IPS DF 4.7 (cell line): ENCODE measurements around the gene SSBP2.
"Not testable (repeated sequence)": the region's sequence is repeated elsewhere in the genome, so short reads cannot be mapped to it uniquely, and the experiment has no call there.

Source experiments
- DNase-seq: peaks from one replicate; pipeline ENCODE4 v3.0.0-alpha.2; 2013; ENCODE audit warnings: low spot score; ENCODE audit errors: extremely low read depth

The SSBP2 gene

DNA sequence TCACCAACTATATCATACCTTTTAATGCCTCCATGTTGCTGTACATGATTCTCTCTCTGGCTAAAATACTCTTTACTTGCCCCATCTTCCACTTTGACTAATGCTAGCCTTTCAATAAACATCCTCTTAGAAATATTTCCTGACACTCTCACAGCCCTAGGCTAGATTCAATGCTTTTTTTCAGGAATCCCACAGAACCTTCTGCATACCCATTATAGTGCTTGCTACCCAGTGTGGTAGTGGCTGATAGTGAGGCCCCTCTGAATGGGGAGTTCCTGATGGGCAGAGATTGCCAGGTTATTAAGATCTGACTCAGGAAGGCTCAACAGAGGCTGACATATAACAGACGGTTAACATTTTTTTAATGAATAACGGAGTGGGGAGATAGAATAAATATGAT, 11.6 kb downstream of the SSBP2 start:
- no peak for DNase-seq

DNA sequence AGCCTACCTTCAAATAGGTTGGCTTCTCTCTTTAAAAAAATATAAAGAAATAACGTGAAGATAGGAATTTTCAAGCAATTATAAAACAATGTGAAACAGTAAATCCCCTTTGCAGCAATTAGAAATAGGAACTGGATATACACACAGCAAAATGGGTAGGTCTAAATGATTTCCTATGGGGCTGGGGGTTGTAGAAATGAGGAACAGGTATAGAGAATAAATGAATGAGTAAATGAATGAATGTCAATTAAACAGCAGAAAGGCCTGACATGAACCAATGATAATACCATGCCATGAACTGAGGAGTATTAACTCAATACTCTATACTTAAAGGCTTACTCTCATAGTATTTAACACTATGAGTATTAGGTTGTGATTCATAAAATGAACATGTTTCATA, 21.6 kb downstream of the SSBP2 start:
- no peak for DNase-seq

DNA sequence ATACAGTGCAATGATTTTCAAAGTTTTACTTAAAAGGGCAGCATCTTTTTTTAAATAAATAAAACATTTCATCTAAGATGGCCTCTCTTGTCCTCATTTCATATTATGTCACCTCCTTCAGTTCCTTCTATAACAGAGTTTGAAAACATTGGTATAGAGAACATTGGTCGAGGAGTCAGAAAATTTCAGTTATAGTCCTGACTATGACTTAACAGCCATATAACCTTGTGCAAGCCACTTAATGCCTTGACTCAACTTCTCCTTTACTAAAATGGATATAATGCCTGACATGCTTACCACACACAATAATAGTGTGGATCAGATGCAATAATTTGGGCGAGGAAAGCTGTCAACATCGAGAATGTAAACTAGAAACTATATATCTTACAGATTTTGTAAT, 22.6 kb downstream of the SSBP2 start:
- DNase-seq: no peak

DNA sequence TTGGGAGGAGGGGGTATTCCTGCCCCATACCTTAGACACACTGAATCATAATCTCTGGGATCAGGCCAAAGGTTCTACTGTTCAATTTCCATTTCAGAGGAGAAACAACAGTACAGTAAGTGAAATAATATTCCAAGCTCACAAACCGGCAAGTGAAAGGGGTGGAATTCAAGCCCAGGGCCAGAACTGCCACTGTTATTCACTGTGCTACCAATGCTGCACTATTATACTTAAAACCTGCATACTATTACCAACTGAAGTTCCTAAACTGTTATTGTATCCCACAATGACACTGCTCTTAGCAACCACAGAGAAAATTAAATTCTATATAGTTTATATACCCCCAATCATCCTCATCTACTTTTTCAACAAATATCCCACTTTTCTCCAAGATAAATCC, 24.6 kb downstream of the SSBP2 start:
- no peak for DNase-seq

DNA sequence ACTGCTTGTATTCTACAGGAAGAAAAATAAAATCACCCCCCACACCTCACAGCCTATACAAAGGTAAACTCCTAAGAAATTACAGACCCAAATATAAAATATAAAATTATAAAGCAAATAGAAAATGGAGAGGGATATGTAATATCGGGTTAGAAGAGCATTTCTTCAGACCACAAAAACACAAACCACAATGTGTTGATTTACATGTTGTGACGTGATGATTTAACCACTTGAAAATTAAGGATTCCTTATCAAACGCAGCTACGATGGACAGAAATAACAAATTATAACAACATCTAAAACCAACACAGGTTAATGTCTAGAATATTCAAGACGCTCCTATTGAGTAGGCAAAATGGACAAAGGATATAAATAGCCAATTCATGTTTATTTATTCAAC, 26.3 kb downstream of the SSBP2 start:
- DNase-seq: no peak

DNA sequence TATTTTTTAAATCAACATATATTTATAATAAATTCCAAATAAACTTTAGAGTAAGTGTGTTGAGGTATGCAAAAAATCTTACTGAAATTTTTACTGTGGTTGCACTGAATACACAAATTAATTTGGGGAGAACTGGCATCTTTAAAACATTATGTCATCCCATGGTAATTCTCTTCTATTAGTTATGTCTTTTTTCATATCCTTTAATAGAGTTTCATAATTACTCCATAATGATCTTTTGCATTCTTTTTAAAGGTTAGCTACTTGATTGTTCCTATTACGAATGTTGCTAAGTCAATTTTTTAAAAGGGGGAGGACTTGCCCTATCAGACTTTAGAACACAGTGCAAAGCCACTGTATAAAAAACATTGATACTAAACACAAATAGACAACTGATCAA, 26.8 kb downstream of the SSBP2 start:
- no peak for DNase-seq

DNA sequence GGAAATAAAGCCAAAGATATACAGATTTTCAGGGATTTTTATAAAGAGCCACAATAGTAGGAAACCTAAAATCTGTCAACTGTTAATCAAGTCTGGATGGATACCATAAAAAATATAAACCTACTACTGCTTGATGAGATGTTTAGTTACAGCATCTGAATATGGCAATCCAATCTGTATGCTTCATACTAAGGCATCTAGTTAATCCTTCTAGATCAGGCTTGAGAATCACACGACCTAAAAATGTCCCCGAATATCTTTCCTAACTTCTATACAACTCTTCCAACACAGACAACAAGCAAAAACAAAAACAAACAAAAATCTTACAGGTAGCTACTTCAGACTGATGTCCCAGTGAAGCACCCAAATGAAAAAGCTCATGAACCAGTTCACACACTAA, 29.8 kb downstream of the SSBP2 start:
- DNase-seq: no peak

DNA sequence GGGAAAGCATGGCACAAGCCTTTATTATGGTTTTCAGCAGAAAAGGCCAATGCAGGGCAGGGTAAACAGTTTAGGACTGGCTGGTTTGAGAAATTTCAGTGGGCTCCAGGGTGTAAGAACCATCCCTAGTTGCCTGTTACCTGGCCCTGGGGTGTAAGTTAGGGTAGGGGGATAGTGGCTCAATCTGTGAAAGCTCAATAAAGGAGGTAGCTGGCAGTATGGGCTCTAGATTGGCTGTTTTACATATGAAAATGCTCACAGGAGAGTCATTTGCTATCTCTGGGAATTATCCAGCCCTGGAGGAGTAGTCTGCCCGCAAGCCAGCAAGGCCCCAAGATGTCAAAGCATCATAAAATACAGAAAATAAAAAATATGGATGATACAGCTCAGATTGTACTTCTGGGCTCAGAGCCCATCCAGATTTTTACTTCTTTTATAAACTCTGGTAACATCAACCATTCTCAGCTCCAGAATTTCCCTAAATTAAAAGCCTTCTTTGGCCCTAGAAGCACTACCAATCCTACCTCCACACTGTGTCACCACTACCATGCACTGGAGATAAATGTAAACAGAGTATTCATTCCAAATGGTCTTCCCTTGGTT, 31.1 kb downstream of the SSBP2 start:
- no peak for DNase-seq

DNA sequence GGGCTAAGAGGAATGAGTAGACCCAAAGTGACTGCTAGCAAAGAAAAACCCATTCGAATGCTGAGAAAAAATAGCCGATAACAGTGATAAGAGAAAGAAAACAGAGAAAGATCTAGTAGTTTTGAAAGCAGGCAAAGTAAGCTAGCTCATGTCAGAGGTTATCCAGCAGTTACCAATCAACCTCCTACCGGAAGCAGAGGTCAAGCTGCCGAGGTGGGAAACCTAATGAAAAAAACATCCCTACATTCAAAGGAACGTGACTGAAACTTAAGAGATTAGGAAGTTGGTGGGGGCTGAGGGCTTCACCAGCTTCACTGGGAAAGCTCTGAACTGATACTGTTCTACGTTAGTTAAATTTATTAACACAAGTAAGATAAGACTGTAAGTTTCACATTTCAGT, 32.6 kb downstream of the SSBP2 start:
- no peak for DNase-seq

DNA sequence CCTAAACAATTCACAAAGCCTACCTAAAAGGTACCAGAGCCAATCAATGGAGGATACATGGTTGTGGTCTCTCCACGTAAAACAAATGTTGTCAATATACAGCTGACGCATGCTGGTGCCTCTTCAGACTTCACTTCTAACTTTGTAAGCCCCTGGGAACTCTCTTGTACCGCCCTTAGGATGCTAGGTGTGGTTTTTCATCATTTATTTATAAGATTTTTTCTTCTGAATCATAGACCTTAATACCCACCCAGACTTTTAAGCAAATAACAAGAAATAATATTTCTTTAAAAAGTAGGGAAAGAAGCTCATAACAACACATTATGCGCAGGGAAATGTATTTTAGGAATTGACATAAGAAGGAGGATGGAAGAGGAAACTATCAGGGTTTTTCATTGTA, 33.0 kb downstream of the SSBP2 start:
- DNase-seq: no peak

DNA sequence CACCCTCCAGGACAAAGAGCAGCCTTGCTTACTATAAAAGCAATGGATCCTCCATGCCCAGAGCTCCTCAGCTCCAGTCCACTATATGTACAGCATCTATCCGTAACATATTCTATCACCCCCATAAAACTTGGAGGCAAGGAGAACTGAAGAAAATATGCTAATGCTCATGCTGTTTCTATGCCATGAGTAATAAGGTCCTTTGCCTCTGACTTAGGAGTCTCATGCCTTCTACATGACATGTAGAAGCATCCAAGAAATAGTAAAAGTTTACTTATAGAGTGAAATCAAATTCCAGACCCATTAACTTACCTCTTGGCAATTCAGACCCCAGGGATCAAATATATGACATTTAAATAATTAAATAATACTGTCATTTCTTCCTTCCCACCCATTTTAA, 33.7 kb downstream of the SSBP2 start:
- no peak for DNase-seq

DNA sequence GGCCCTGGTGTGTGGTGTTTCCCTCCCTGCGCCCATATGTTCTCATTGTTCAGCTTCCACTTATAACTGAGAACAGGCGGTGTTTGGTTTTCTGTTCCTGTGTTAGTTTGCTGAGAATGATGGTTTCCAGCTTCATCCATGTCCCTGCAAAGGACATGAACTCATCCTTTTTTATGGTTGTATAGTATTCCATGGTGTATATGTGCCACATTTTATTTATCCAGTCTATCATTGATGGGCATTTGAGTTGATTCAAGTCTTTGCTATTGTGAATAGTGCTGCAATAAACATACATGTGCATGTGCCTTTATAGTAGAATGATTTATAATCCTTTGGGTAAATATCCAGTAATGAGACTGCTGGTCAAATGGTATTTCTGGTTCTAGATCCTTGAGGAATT, 36.8 kb downstream of the SSBP2 start:
- DNase-seq: not testable (repeated sequence)

DNA sequence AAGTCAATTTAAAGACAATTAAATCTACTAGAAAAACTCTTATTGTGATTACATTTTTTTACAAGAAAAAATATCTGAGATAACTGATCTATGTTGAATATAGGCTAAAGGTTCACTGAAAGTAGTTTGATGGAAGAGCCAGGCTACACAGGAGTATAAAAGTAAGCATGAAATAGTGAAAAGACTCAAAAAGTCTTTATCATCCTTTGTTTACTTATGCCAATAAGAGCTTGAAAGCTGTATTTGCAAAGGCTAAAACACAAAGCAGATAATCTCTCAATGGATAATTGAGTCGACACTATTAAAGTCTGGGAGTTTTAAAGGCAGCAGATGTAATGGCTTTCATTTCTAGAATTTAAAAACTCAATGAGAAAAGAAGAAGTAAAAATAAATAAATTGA, 42.0 kb downstream of the SSBP2 start:
- DNase-seq: no peak

DNA sequence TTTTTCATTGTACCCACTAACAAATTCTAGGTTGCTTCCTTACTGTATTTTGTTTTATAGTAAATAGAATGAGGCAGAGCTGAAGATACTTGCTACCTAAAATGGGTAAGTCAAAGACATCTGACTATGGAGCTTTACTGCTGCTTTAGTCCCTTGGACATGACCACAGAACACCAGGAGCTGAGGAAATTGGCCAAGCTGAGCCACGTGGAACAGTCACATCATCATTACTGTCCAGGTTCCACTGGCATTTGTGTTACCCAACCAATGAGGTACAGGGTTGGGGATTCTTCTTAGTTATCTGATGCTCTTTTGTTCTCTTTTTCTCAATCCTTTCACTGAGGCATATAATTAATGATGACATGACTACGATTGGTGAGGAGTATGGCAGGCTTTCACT, 47.1 kb downstream of the SSBP2 start:
- no peak for DNase-seq

DNA sequence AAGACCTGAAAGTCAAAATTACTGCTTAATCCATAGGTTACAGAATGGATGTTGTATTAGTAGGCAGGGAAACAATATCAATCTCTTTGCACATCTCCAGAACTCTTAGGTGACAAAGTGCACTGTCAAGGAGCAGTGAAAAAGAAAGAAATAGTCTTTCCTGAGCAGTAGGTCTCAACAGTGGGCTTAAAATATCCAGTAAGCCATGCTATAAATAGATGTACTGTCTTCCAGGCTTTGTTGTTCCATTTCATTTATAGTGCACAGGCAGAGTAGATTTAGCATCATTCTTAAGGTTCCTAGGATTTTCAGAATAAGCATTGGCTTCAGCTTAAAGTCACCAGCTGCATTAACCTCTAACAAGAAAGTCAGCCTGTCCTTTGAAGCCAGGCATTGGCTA, 50.7 kb downstream of the SSBP2 start:
- no peak for DNase-seq

DNA sequence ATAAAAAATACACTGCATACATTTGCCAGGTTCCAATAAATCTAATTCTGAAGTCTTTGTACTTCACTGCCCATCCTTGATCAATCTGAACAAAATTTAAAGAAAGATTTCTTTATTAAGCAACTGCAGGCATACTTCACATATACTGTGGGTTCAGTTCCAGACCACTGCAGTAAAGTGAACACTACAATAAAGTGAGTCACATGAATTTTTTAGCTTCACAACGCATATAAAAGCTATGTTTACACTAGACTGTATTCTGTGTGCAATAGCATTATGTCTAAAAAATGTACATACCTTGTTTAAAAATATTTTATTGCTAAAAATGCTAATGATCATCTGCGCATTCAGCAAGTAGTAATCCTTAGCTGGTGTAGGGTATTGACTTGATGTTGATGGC, 52.1 kb downstream of the SSBP2 start:
- no peak for DNase-seq

DNA sequence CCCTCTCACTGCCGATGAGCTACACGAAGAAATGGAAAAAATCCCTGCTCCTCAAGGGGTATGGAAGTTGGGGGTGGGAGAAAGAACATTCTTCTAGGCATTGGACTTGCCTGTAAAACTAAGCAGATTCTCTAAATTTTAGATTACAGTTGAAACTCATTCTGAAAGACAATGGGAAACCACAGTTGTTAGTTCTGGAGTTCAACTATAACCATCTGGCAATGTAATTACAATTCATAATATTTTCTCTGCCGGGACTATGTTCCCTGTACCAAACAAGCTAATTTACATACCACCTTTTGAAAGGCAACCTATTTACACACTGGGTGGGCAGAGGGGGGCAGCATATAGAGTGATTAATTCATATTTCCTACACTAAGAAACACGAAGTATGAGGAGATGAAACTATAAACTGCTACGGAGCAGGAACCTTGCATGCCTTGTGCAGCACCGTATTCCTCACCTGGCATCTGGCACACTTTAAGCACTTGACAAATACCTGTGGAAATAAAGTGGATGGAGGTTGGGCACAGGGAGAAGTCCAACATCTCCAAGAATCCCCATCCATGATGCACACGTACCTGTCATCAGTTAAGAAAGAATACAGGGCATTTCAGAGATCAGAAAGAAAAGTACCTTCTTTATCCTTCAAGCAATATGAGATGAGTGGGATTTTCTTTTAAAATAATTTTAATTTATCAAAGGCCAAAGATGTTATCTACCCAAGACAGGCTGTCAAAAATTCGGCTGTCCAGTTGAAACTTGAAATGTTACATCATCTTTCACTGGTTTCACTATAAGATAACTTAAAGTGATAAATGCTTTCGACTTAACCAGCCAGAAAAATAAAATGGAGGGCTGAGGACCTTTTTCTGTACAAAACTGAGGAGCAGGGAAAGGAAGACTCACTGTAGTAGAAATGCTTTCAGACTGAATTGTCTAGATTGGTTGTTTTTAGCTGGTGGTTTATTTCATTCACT, 54.2 kb downstream of the SSBP2 start:
- DNase-seq: no peak

DNA sequence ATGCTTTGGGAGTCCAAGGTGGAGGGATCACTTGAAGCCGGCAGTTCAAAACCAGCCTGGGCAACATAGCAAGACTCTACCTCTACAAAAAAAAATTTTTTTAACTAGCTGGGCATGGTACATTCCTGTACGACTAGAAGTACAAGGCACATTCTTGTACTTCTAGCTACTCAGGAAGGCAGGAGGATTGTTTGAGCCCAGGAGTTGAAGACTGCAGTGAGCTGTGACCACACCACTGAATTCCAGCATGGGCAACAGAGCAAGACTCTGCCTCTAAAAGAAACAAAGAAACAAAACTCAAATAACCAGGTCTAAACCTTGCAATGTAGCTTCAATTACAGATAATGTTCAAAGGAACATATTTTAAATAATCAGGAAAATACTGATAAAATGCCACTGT, 56.2 kb downstream of the SSBP2 start:
- DNase-seq: no peak

DNA sequence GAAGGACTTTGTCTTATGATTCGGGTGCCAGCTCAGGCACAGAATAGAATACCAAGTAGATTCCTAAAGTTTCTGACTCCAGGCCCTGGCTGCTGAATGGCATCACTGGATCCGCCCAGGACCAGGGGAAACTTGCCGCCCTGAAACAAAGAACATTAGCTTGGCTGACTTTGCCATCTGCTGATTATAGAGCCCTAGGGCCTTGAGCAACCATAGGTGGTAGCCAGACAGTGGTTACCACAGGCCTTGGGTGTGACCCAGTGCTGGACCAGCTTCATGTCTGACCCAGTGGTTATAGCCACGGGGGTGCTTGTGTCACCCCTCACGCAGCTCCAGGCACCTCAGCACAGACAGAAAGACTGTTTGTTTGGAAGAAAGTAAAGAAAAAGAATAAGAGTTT, 62.7 kb downstream of the SSBP2 start:
- no peak for DNase-seq

DNA sequence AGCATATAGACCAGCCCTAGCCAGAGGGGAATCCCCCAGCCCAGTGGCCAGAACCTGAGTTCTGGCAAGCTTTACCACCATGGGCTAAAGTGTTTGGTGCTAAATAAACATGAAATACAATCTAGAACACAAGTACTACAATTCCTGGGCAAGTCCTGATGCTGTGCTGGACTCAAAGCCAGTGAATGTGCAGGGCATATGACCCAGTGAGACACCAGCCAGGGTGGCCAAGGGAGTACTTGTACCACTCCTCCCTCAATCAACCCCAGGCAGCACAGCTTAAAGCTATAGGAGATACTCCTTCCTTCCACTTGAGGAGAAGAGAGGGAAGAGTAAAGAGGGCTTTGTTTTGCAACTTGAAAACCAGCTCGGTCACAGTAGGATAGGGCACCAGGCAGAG, 63.6 kb downstream of the SSBP2 start:
- no peak for DNase-seq

DNA sequence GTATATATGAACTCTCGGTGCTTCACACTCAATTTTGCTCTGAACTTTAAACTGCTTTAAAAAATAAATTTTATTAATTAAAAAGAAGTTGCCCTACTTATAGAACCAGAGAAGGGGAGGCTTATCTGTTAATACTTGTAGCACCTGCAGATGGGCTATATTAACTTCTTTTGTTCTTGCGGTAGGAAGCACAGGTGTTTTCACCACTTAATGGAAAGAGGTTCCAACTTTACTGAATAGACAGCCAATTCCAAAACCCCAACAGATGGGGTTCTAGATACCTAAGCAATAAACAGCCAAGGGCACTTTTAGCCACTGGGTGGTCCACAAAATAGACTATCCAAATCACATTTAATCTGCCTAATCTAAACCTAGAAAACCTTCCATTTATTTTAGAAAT, 65.4 kb downstream of the SSBP2 start:
- no peak for DNase-seq

DNA sequence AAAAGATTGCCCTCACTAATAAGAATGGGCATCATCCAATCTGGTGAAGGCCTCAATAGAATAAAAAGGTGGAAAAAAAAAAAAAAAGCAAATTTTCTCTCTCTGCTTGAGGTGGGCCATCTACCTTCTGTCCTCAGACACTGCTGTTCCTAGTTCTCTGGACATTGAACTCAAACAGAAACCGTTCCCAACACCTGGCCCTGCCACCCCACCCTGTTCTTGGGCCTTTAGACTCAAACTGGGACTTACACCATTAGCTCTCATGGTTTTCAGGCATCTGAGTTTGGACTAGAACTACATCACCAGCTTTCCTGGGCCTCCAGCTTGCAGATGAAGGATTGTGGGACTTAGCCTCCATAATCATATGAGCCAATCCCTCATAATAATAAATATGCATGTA, 71.0 kb downstream of the SSBP2 start:
- no peak for DNase-seq

DNA sequence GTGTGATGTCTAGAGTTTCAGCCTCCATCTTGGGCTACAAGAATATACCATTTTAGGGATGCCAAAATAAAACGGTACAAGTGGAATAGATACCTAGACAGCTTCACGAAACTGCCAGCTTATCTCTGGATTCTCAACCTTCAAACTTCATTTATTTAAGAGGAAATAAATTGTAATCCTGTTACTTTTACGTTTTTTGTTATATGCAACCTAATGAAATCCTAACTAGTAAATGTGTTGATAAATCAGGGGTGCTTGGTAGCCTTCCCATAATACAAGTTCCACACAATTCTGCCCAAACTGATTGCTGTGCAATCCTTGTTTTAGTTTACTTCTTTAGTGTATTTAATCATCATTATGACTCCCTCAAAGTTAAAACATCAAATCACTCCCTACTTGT, 75.5 kb downstream of the SSBP2 start:
- DNase-seq: no peak
